ENCODE data around the gene EFHC1.

GRCh38 chr6:52532457-52532856 lies 112.3 kb downstream of the EFHC1 start:
- TF ChIP-seq KDM5A (IDR thresholded peaks at IDR 0.05; ENCODE audit: borderline replicate concordance, low read length) (no peak), THAP7 (CRISPR knock-in tag; IDR thresholded peaks at IDR 0.05) (no peak), SMAD3 (CRISPR knock-in tag; IDR thresholded peaks at IDR 0.05) (no peak), CCAR2 (optimal IDR thresholded peaks at IDR 0.05; ENCODE audit: low read depth, low read length) (no peak)
